NCI-H2227 treated with DMSO at 0.1 percent for 48 hours (cell line): ENCODE results near the gene SOCS7.

Experiments
- DNase-seq: peaks from one replicate; lab custom pipeline; 2025; lab: John Stamatoyannopoulos, UW

The SOCS7 gene

DNA sequence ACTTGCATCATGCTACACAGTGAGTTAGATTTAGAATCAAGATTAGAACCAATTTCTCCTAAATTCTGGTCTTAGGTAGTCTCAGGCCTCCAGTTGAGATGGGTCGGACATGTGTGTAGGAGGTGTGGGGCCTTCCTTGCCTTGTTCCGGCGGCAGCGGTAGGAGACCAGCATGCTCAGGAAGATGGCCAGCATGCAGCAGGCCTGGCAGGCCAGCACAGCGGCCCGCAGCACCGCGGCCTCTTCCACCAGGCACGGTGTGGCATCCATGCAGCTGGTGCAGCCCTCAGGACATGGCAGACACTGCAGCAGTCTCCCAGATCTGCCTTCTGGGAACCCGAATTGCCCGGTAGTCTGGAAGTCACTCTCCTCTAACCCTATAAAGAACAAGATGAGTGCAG, 14.8 kb upstream of the SOCS7 start:
- no peak for DNase-seq

DNA sequence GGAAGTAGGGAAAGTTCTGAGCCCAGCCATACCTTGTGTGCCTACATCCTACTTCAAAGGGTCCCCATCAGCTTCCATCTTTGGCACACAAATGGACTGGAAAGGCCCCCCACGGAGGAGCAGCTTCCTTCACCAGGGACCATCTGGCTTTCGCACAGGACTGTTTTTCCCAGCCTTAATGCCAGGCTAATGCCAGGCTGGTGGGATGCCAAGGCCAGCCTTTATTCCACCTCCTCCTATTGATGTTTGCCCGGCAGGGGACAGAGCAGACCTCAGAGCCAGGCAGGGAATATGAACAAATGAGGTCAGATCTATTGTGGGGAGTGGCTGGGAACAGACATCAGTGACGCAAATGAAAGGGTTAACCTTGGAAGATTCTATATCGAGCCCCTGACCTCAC, 13.6 kb upstream of the SOCS7 start:
- no peak for DNase-seq

DNA sequence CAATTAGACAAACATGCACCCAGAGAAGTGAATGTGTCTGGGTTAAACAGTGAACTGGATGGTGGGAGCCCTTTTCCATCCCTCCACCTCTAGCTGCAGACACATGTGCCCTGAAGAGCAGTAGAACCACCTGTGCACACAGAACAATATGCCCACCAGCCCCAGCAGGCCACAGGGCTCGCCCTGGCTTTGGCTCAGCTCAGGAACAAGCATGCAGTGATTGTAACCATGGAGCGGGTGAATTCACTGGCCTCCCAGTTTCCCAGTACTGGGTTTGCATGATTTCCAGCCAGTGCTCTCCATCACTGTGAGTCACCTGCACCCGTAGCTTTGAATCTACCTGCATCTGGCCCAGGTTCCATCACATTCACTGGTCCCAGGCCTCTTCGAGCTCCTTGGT, 13.1 kb upstream of the SOCS7 start:
- DNase-seq: no peak

DNA sequence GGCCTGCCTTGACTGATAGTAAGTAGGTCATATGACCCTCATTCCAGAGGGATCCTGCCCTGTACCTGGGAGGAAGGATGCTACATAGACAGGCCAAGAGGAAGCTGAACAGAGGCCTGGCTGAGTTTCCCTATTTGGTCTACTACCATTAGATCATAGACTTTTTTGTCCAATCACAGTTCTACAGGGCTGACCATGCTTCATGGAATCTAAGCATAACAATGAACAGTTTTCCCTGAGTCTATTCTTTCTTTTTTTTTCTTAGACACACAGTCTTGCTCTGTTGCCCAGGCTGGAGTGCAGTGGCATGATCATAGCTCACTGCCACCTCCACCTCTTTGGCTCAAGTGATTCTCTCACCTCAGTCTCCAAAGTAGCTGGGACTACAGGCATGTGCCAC, 11.8 kb upstream of the SOCS7 start:
- no peak for DNase-seq

DNA sequence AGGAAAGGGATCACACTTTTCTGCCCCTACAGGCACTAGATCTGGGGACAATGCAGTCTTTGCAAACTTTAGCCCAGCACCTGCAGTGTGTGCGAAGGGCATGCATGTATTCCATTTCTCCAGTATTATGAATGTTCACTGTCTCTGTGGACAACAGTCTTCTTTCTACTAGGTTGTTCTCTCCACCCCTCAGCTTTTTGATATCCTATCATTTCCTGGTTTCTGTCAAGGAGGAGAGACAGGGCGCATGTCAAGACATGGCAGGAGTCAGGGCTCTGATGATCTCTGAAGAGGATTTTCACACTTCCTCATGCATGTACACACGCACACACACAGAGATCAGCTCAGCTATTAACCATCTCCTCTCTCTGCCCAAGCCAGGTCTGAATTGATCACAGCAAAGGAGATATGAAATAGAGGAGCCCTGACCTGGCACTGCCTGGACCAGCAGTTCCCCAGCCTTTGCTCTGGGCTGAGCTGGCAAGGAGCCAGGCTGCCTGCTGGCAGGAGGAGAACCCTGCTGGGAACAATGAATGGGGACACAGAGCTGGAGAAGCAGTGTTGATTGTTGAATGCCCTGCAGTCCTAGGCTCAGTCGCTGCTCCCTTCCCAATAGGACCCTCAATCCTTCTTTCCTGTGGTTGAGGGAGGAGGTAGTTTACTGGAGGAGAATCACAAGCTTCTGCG, 10.5 kb upstream of the SOCS7 start:
- DNase-seq: peak; percentile 88

DNA sequence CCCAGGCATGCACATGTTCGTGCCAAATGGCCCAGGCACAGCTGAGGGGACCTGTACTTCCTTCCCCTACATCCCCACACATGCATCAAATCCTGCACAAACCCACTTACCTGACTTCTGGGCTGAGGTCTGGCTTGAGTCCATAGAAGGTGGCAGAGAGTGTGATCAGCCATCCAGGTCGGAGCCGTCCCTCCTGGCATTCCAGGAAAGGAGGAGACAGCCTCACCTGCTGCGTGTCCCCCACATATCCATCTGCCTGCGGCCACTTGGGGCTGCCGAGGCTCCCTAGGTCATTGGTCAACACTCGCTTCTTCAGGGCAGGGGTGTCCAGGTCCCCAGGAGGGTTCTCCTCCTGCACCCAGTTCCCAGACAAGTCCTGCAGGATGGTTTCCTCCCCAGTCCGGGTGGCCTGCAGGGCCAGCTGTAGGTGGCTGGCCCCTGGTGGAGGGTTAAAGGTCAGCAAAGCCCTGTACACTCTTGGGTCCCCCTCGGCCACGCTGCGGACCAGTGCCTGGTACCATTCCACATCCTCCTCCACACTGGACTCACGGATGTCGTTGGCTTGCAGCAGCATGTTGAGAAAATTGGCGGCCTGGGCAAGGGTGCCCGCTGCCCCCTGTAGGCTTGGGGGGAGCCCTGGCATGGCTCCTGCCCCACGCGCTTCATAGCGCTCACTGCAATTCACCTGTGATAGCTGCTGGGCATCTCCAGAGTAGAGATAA, 8.6 kb upstream of the SOCS7 start:
- DNase-seq: no peak

DNA sequence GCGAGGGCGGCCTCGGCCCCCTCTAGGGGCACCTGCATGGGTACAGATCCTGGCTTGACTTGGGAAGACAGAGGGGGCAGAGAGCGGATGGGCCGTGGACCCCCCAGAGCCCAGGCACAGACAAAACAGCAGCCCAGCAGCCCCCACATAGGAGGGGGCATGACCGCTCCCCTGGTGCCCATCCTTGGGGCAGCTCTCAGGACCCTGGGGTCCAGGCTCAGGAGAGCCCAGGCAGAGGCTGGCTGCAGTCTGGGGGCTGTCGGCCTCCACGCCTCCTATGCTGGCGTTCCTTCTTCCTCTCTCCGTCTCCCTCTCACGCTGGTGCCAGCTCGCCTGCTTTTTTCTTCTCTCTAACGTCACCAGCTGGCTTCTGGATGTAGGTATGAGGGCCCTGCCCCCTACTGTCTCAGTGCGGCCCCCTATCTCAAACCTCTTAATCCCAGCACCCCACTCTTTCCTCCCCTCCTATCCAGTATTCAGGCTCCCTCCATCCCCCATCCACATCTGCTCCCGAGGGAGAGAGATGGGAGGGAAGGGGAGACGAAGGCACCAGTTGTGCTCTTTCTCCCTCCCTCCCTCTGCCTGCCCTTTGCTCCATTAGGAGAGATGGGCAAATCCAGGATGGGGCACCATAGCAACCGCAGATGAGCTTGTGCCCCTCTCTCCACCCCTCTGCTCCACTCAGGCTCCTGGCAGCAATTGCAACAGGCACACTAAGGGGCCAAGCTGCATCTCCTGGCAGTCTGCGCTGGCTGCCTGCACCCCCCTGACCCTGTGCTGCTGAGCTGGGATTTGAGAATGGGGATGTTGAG, 7.8 kb upstream of the SOCS7 start, which contains the start of gene GPR179:
Gene GPR179, minus strand, starts transcription at position 349 of the 812 bp plus-strand sequence. Its CDS starts 167 bp downstream, at position 182.
- DNase-seq: peak; percentile 55

DNA sequence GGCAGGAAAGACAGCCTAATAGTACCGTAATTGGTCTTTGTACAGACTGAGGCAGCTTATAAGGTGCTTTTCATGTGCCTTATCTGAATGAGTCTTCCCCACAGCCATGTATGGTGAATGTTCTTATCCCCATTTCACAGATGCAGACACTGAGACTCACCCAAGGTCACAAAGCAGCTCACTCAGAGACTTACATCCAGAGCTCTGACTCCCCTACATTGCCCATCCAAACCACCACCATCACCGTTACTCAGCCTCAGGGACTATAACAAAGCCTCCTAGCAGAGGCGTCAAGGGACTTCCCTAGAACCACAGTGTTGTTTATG, 7.3 kb upstream of the SOCS7 start:
- DNase-seq: no peak

DNA sequence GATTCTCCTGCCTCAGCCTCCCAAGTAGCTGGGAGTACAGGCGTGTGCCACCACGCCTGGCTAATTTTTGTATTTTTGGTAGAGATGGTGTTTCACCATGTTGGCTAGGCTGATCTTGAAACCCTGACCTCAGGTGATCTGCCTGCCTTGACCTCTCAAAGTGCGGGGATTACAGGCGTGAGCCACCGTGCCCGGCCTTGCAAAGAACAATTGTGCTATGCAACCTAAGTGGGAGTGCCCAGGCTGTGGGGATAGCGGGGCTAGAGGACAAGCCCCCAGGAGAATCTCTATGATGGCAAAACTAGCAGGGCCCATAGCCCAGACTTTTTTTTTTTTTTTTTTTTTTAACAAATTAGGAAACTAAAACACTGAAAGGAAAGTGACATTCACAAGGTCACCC, 5.9 kb upstream of the SOCS7 start:
- DNase-seq: no peak

DNA sequence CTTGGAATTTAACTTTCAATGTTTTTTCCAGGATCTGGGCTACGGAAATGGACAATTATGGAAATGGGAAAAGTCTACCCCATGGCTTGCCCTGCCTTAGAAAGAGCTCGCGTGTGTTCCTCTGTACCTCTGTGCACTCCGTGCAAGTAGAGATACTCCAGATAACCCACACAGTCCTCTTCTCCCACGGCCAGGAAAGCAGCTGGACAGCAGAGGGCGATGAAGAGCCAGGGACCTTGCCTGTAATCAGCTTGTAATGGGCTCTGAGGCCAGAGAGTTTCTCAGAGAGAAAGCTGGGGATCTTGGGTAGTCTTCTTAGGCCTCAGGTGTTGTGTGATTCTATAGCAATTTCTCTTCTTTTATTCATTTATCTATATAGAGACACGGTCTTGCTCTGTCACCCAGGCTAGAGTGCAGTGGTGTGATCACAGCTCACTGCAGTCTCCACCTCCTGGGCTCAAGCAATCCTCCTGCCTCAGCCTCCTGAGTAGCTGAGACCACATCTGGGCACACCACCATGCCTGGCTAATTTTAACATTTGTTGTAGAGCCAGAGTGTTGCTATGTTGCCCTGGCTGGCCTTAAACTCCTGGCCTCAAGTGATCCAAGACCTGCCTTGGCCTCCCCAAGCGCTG, 2.4 kb upstream of the SOCS7 start:
- peak; percentile 82 for DNase-seq

DNA sequence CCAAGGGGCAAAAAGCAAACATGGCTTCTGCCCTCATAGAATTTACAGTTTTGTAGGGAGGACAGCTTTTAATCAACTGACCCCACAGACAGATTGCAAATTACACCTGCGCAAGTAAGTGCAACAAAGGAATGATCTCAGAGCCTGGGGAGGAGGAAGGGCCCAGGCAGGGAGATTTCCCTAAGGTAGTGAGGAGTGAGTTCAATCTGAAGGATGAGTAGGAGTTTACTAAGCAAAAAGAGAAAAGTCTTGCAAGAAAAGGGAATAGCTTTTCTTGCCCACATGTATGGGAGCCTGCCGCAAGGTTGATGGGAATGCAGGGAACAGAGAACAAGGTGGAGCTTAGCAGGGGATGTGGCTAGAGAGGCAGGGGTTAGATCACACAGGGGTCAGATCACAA, 1.6 kb upstream of the SOCS7 start:
- DNase-seq: no peak

DNA sequence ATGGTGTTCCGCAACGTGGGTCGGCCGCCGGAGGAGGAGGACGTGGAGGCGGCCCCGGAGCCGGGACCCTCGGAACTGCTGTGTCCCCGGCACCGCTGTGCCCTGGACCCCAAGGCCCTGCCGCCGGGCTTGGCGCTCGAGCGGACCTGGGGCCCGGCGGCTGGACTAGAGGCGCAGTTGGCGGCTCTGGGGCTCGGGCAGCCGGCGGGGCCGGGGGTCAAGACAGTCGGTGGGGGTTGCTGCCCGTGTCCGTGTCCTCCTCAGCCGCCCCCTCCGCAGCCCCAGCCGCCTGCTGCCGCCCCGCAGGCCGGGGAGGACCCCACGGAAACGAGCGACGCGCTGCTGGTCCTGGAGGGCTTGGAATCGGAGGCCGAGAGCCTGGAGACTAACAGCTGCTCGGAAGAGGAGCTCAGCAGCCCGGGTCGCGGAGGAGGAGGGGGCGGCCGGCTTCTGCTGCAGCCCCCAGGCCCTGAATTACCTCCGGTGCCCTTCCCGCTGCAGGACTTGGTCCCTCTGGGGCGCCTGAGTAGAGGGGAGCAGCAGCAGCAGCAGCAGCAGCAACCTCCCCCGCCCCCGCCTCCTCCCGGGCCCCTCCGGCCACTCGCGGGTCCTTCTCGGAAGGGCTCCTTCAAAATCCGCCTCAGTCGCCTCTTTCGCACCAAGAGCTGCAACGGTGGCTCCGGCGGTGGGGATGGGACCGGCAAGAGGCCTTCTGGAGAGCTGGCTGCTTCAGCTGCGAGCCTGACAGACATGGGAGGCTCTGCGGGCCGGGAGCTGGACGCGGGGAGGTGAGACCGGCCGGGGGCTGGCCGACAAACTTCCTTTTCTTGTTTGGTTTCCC, 821 bp downstream of the SOCS7 start:
- DNase-seq: no peak

DNA sequence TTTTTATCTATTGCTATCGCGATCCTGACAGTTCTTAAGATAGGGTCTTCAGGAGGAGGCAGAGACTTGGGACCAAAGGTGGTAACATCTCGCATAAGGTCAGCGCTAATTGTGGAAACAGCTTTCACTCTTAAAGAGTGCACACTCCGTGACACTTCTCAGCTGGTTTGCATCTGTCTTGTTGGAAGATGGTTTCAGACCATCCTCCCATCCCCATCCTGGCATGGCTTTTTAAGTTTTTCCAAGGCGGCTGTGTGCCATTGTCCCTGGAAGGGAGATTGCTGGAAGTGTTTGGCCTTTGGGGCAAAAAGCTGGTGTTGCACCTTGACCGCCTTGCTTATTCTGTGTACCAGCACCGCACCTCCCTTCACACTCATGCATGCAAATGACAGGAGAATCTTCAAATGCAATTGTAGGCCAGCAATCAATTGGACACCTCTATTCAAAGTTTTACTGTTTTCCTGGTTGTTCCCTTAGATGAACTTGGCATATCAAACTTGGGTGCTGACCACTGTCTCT, 1.5 kb downstream of the SOCS7 start:
- no peak for DNase-seq

DNA sequence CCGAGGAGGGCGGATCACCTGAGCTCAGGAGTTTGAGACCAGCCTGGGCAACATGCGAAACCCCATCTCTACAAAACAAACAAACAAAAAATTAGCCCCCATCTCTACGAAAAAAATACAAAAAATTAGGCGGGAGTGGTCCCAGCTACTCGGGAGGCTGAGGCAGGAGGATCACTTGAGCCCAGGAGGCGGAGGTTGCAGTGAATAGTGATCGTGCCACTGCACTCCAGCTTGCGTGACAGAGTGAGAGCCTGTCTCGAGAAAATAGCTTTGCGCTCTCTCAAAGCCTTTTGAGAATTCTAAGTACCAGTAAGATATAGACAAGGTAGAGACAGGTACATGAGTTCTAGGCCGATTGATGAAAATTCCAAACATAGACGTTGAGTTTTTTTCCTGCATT, 2.0 kb downstream of the SOCS7 start:
- DNase-seq: no peak

DNA sequence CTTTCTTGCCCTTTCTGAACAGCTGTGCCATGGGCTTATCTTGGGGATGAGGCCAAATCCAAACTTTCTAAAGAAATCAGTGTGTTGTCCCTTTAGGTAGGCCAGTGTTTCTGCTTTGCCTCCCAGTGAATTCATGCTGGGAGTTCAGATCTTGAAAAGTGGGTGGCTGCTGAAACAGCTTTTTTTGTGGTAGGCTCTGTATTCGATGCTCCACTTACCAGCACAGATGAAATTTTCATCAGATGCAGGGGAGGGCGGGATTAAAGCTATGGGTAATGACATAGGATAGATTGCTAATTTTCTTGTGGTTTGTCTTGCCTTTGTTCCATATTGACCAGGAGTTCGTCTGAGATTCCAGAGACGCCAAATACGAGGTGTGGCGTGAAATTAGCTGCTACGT, 2.8 kb downstream of the SOCS7 start:
- DNase-seq: no peak

DNA sequence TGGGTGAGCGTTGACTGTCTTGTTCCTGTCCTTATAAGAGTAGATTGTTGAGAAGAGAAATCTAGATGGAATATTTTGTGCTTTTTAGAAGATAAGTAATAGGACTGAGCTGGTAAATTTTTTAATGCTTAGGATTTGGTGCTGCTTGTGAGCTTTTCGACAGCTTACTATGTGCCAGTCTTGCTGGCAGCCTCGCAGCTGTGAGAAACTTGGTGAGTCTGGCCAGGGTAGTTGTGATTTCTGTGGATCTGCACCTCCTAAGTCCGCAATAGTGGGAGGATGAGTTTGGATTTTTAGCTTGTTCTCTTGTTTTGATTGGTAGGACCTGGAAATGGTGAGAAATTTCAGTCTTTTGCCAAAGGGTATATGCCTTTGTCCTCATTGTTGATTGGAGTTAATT, 3.6 kb downstream of the SOCS7 start:
- DNase-seq: no peak

DNA sequence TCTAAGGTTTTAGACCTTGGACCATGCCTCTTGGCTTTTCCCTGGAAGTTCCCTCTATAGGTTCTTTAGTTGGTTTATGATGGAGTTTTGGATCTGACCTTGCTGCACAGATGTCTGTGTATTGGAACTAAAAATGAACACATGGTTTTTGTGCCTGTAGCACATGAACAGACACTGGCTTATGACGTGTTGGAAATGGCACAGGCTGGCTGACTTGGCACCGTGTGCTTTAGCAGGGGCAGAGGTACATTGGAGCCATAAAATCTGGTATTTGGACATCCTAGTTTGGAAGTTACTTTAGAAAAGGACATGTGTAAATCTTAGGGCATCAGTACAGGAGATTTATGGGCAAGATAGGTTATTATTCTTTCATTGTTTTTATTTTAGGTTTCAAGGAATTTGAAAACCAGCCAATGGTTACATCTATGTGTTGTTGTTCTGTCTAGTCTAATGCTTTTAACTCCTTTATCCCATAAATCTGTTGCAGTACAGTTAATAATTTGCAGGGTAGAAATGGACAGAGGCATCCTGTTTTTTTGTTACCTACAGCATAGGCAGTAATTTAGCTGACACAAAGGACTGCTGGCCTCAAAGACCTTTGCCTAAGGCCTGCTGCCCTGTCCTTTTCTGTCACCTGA, 6.0 kb downstream of the SOCS7 start:
- DNase-seq: no peak

DNA sequence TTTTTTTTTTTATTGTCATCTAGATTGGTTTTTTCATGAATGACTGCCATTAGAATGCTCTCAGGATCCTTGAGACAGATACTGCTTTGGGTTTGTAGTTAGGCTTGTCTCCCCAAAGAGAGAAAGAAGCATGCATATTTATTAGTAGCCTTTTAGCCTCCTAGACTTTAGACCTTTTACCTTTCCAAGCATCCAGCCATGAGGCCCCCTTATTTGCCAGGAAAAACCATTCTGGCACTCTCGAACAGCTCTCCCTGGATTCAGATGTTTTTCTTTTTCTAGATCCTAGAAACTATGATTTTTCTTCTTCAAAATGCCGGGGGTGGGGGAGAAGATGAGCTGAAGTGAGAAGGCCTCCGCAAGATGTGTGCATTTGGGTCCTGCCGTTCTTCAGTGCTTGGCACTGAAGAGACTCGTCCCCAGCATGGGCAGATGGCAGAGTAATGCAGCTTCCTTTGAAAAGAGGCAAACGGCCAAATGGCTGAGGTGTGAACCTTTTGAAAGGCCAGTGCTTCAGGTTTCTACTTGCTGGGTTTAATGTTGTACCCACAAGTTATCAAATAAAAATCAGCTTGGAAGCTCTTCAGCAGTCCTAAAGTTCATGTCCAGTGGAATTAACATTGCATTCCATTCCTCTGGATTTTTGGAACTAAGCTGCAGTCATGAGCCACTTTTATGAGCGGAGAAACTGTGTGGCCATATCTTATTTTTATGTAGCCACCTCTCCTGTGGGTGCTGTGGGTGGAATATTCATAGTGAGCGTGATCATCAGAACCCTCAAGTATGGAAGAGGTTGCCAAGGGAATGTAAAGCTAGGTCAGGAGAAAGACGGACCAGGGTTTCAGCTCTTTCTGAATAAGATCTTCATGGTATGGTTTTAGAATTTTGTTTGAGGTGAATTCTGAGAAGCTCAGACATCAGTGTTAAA, 7.2 kb downstream of the SOCS7 start:
- no peak for DNase-seq

DNA sequence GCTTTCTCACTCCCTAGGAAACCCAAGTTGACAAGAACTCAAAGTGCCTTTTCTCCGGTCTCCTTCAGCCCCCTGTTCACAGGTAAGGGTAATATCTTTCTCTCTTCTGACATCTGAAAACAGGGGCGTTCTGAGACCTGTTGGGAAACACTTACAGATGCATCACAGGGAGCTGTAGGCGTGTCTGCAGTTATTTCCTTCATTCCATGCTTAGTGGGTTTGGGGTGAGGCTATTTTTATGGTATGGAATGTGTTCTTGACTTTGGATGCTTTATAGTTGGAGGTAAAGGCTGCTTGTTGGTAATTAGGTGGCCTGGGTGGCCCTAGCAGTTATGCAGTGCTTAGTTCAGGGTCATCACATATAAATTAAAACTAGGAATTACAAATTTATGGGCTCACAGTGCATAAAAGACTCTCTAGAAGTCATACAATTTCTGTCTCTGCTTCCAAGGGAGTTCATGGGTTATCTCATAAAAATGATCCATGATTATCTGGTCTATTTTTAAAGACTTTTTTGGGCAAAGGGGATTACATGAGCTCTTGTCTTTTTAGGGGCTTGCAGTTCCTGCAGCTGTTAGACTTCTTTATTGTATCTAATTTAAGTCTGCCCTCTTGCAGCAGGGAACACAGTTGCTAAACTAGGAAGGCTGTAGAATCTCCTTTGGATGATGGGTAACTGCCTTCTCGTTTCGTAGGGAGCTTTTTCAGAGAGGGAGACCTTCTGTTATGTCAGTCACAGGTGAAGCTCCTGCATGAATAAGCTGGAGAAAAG, 10.2 kb downstream of the SOCS7 start:
- no peak for DNase-seq
